ENCODE measurements around the gene DDX21. TPM values are rescaled to one million over a fixed set of nuclear protein-coding genes. Genes with fewer than 3 reads are reported as not detected.
A peak's percentile ranks its signal among the peaks of the same experiment; 100 is the strongest.
"Not testable (repeated sequence)": the region's sequence is repeated elsewhere in the genome, so short reads cannot be mapped to it uniquely, and the experiment has no call there.

DDX21 gene
- total RNA-seq (2014; rRNA removed; shearing (Covaris generic)), result 266 and 294 TPM in 2 replicates
- polyA plus RNA-seq (2014; cell fraction: nucleus; rRNA removed), result 129 and 166 TPM in 2 replicates

DNA sequence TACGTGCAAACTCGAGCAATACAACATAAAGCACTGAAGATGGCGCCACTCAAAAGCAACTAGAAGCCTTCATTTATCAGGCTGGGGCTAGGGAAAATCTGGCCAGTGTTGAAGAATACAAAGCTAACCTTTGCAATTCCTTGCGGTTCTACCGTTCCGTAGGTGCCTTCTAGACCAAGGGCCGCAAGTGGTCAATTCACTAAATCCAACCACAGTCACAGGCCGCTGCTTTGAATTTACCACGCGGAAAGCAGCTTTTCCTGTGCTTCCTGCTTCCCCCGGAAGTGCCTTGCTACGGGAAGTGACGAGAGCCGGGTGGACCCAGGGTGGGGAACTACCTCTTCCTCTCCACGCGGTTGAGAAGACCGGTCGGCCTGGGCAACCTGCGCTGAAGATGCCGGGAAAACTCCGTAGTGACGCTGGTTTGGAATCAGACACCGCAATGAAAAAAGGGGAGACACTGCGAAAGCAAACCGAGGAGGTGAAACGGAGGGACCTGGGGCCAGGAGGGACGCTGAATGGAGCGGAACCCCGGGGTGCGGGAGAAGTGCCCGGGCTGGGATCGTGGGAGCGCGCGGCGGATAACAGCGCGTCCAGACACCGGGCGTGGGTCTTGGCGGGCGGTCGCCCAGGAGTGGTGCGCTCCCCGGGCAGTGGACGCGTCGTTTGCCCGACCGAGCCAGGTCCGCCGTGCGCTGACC, at the start of gene DDX21:
TSS of gene DDX21 (plus strand) at position 339 of the 701 bp plus-strand sequence. CDS start at position 395, 56 bp downstream.
- DNase-seq (ENCODE audit: extremely low read depth, low read depth), result peak; percentile 91

DNA sequence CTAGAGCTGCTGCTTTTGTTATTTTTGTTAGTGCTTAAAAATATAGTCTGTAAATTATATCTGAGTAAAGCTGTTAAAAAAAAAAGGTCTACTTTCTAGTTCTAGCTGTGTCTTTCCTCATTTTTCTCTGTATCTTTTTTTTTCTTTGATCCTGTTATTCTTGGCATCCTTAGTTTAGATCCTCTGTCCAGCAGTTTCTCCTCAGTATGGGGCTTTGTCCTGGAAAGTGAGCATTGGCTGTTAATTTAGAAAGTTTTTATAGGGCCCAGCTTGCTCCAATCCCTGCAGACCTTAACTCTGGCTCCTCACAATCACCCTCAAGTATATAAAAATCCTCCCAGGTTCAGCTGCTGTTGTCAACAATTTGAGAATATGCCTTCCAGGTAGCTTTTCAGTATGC, 31.4 kb upstream of the DDX21 start:
- DNase-seq (ENCODE audit: extremely low read depth, low read depth), result no peak

DNA sequence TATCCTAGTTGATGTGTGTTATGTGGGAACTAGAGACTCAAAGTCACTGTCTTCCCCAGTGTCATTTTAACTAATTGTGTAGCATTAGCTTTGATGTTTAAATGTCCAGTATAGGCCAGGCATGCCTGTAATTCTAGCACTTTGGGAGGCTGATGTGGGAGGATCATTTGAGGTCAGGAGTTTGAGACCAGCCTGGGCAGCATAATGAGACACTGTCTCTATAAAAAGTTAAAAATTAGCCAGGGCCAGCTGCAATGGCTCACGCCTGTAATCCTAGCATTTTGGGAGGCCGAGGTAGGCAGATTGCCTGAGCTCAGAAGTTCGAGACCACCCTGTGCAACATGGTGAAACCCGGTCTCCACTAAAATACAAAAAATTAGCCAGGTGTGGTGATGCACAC, 30.5 kb upstream of the DDX21 start:
- DNase-seq (ENCODE audit: extremely low read depth, low read depth), result no peak

DNA sequence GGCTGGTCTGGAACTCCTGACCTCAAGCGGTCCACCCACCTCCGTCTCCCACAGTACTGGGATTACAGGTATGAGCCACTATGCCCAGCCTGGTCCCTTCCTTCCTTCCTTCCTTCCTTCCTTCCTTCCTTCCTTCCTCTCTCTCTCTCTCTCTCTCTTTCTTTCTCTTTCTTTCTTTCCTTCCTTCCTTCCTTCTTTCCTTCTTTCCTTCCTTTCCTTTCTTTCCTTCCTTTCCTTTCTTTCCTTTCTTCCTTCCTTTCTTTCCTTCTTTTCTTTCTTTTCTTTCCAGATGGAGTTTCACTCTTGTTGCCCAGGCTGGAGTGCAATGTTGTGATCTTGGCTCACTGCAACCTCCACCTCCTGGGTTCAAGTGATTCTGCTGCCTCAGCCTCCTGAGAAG, 26.8 kb upstream of the DDX21 start:
- DNase-seq (ENCODE audit: extremely low read depth, low read depth), result not testable (repeated sequence)

DNA sequence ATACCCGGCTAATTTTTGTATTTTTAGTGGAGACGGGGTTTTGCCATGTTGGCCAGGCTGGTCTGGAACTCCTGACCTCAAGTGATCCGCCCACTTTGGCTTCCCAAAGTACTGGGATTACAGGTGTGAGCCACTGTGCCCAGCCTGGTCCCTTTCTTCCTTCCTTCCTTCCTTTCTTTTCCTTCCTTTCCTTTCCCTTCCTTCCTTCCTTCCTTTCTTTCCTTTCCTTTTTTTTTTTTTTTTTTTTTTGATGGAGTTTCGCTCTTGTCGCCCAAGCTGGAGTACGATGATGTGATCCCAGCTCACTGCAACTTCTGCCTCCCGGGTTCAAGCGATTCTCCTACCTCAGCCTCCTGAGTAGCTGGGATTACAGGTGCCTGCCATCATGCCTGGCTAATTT, 26.1 kb upstream of the DDX21 start:
- DNase-seq (ENCODE audit: extremely low read depth, low read depth), result not testable (repeated sequence)

DNA sequence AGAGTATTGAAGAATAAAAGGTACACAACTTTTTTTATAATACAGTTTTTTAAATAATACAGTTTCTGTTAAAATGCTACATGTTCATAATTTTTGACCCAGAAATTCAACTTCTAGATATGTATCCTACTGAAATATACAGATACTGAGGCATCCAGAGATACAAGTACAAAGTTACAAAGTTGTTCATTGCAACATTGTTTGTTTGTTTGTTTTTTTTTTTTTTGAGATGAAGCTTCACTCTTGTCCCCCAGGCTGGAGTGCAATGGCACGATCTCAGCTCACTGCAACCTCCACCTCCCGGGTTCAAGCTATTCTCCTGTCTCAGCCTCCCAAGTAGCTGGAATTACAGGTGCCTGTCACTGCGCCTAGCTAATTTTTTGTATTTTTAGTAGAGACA, 23.1 kb upstream of the DDX21 start:
- DNase-seq (ENCODE audit: extremely low read depth, low read depth), result not testable (repeated sequence)

DNA sequence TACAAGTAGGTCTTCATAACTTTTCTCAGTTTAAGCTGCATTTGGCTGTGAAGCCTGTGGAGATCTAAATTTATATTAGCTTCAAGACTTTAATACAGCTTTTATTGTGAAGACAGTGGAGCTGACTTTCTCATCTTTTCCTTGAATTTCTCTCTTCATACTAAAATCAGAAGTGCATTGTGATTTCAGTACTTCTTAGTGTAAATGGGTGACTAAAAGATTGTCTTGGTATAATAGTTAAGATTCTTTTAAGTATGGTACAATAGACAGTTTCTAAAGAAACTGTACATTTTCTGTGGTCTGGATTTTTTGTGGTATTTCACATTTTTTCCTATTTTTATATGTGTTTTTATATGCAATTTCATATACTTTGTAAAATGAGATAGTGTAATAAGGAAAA, 21.0 kb upstream of the DDX21 start:
- DNase-seq (ENCODE audit: extremely low read depth, low read depth), result no peak

DNA sequence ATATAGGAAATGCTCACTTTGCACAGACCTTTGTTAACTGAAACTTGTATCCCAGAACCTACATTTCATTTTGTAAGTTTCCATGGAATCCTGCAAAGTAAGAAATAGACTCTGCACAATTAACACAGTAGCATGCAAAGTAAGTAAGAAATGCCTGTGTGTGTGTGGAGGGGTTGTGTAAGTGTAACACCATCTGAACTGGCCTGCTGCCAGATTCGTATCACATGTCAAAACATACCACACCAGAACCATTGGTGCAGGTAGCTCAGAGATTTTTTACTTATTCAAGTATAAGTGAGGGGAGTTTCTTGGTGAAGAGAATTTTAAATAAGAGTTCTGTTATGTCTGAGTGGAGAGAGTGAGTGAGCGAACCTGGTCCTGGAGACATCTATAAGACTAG, 17.9 kb upstream of the DDX21 start:
- no peak for DNase-seq (ENCODE audit: extremely low read depth, low read depth)

DNA sequence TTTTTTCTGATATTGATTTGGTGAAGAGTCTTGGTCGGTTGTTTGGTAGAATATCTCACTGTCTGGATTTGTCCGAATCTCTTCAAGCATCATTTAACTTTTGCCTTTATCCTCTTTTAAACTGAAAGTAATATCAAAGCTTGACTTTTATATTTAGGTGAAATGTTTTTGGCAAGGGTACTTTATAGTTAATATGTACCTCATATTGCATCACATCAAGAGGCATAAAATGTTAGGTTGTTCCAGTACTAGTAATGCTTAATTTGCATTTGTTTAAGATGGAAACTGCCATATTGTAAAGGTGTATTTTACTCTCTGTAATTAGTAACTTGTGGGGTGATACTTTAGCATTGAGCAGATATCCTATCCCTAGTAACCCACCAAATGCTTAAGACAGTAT, 17.1 kb upstream of the DDX21 start:
- no peak for DNase-seq (ENCODE audit: extremely low read depth, low read depth)

DNA sequence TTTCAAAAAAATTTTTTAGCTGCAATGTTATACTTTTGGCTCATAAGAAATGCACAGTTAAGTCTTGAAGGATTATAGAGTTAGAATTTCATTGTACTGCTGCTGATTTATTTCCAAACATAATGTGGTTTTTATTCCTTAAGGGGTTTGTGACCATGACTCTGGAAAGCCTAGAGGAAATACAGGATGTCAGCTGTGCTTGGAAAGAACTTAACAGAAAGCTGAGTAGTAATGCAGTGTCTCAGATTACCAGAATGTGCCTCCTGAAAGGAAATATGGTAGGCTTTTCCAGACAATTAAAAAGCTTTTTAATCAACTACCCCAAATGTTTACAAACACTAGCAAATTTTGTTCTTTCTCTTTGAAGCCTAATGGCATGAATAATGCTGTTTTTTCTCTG, 15.1 kb upstream of the DDX21 start:
- not testable (repeated sequence) for DNase-seq (ENCODE audit: extremely low read depth, low read depth)

DNA sequence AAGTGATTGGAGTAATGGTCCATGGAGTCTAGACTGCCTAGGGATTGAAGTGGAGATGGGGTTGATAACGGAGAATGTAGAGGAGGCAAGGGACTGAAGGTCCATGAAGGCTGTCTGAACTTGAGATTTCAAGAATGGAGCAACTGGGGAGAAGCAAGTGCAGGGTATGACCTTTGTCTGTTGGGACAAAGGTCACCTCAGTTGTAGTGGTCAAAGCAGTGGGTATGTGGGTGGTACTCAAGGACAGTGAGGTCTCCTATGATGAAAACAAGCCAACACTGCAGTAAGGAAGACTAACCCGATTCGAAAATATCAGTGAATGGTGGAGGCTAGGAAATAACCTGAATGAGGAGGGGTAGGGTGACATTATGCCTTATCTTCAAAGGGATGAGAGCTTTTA, 5.4 kb upstream of the DDX21 start:
- no peak for DNase-seq (ENCODE audit: extremely low read depth, low read depth)

DNA sequence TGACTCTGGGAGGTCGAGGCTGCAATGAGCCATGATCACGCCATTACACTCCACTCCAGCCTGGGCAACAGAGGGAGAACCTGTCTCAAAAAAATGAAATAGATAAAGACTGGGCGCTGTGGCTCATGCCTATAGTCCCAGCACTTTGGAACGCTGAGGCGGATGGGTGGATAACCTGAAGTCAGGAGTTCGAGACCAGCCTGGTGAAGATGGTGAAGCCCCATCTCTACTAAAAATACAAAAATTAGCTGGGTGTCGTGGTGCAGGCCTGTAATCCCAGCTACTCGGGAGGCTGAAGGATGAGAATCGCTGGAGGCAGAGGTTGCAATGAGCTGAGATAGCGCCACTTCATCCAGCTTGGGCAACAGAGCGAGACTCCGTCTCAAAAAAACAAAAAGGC, 1.1 kb upstream of the DDX21 start:
- no peak for DNase-seq (ENCODE audit: extremely low read depth, low read depth)

DNA sequence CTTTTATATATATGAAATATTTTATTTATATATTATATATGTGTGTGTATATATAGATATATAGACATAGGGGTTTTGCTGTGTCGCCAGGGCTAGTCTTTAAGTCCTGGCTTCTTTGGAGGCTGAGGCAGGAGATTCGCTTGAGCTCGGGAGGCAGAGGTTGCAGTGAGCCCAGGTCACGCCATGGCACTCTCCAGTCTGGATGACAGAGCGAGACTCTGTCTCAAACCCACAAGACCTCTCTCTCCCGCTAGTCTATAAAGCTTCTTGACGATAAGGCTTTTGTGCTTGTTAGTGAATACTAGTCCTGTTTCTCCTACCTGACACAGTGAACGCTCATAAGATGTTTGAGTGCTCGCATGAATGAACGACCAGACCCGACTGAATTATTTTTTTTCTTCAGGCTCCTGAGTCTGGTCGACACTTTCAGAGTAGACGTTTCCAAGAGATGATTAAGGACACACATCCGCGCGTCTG, 577 bp upstream of the DDX21 start:
- DNase-seq (ENCODE audit: extremely low read depth, low read depth), result no peak

DNA sequence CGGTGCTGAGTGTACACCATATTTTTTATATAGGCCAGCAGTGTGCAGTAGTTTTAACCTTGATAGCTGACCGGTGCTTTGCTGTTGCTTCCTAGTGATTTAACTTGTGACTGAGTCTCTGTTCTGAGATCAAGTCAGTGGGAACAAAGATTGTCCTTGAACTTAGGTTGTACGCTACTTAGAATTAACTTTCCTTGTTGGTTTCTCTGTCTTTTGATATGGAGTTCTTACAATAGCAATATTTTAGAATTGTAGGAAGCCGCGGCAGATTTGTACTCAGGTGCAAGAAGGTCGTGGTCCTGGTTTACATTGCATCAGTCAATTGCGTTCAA, 1.3 kb downstream of the DDX21 start:
- DNase-seq (ENCODE audit: extremely low read depth, low read depth), result no peak

DNA sequence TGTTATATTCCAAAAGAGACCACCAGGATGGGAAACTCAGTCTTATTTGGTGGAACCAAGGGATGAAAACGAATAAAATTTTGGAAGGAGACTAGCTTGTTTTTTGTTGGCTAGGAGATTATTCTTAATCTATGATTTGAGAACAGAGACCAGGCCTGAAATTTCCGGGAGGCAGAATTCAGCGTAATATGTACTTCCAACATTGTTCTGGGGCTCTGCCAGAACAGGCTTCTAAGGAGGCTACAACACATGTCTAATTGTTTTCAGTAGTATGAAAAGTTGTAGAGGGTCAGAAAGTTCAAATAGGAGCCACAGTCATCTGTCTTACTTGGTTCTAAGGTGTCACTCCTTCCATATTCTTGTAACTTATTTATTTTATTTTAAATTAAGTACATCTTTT, 1.7 kb downstream of the DDX21 start:
- DNase-seq (ENCODE audit: extremely low read depth, low read depth), result no peak

DNA sequence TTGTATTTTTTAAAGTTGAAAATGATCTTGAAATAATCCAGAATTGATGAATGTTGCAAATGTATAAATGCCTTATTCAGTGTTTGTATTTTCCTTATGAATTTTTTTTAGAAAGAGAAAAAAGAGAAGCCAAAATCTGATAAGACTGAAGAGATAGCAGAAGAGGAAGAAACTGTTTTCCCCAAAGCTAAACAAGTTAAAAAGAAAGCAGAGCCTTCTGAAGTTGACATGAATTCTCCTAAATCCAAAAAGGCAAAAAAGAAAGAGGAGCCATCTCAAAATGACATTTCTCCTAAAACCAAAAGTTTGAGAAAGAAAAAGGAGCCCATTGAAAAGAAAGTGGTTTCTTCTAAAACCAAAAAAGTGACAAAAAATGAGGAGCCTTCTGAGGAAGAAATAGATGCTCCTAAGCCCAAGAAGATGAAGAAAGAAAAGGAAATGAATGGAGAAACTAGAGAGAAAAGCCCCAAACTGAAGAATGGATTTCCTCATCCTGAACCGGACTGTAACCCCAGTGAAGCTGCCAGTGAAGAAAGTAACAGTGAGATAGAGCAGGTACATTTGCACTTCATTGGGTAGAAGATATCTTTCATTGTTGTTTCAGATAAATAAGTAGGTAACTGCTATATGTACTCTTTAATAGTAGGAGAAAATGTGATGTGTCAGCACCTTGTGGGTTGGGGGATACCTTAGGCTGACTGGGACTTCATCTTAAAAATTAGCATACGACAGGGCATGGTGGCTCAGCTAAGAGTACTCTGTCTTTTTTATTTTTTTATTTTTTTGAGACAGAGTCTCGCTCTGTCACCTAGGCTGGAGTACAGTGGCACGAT, 3.9 kb downstream of the DDX21 start:
- DNase-seq (ENCODE audit: extremely low read depth, low read depth), result no peak

DNA sequence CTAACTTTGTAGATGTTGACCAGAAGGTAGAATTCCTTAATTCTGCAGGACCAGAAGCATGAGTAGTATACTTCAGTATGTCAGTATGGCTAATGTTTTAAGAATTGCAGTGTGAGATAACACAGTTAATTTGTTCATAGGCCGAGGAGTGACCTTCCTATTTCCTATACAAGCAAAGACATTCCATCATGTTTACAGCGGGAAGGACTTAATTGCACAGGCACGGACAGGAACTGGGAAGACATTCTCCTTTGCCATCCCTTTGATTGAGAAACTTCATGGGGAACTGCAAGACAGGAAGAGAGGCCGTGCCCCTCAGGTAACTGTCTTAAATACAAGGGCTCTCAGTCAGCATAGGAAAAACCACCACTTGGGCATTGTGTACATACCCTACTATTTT, 7.2 kb downstream of the DDX21 start:
- DNase-seq (ENCODE audit: extremely low read depth, low read depth), result no peak

DNA sequence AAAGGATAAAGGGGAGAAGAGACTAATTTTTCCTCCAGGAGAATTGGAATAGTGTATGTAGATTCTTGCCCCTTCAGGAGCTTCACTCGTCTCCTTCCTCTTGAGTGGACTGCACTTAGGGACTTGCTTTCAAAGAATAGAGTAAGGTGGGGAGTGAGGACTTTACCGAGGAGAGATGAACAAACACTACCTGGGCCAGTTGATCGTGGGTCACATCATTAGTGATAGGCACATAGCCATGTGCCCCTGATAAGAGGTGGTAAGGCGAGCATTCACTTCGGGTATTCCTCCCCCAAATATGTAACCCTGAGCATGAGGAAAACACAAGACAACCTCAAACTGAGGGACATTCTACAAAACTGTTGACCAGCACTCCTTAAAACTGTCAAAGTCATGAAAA, 18.0 kb downstream of the DDX21 start:
- no peak for DNase-seq (ENCODE audit: extremely low read depth, low read depth)

DNA sequence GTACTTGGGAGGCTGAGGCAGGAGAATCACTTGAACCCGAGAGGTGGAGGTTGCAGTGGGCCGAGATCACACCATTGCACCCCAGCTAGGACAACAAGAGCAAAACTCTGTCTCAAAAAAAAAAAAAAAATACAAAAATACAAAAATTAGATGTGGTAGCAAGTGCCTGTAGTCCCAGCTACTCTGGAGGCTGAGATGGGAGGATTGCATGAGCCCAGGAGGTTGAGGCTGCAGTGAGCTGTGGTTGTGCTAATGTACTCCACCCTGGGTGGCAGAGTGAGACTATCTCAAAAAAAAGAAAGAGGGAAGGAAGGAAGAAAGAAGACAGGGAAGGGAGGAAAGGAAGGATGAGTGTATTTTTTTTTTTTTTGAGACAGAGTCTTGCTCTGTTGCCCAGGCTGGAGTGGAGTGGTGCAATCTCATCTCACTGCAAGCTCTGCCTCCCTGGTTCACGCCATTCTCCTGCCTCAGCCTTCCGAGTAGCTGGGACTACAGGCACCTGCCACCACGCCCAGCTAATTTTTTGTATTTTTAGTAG, 20.0 kb downstream of the DDX21 start:
- not testable (repeated sequence) for DNase-seq (ENCODE audit: extremely low read depth, low read depth)

DNA sequence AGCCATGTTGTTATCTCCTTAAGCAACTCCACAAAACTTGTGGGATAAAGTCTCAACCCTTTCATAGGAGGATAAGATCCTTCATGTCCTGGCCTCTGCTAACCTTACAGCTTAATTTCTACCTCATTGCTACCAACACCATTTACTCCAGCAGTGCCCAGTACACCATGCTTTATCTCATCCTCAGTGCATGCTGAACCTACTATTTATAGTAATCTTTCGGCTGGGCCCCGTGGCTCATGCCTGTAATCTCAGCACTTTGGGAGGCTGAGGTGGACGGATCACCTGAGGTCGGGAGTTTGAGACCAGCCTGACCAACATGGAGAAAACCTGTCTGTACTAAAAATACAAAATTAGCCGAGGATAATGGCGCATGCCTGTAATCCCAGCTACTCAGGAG, 23.8 kb downstream of the DDX21 start:
- not testable (repeated sequence) for DNase-seq (ENCODE audit: extremely low read depth, low read depth)

DNA sequence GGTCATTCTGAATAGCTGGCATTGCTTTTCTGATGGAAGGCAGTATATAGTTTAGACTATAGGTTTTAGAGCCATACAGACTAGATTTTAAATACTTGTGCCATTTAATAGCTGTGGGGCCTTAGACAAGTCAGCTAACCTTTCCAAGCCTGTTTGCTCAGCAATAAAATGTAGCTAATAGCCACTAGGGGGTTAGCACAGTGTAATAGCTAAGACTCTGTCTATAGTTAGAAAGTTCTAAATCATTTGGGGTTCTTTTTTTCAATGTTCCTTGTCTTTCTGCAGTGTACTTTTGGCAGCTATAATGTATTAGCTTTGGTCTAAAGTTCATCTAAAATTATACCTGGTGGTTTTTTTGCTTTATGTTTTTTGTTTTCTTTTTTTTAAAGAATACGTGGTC, 25.1 kb downstream of the DDX21 start:
- DNase-seq (ENCODE audit: extremely low read depth, low read depth), result no peak

DNA sequence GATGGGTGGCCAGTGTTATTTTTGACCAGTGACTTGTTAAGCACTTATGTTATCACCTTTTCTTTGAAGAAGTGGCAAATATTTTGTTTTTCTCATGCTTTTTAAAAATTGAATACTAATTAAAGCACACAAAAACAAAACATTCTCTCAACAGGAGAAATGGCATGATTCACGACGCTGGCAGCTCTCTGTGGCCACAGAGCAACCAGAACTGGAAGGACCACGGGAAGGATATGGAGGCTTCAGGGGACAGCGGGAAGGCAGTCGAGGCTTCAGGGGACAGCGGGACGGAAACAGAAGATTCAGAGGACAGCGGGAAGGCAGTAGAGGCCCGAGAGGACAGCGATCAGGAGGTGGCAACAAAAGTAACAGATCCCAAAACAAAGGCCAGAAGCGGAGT, 26.4 kb downstream of the DDX21 start:
- DNase-seq (ENCODE audit: extremely low read depth, low read depth), result no peak
